Measurements from ENCODE around the gene RAPGEF4. TPM values are rescaled to one million over a fixed set of nuclear protein-coding genes. Genes with fewer than 3 reads are reported as not detected.

Gene RAPGEF4
- polyA plus RNA-seq (ENCODE audit: insufficient read length), result 2.5 TPM

DNA sequence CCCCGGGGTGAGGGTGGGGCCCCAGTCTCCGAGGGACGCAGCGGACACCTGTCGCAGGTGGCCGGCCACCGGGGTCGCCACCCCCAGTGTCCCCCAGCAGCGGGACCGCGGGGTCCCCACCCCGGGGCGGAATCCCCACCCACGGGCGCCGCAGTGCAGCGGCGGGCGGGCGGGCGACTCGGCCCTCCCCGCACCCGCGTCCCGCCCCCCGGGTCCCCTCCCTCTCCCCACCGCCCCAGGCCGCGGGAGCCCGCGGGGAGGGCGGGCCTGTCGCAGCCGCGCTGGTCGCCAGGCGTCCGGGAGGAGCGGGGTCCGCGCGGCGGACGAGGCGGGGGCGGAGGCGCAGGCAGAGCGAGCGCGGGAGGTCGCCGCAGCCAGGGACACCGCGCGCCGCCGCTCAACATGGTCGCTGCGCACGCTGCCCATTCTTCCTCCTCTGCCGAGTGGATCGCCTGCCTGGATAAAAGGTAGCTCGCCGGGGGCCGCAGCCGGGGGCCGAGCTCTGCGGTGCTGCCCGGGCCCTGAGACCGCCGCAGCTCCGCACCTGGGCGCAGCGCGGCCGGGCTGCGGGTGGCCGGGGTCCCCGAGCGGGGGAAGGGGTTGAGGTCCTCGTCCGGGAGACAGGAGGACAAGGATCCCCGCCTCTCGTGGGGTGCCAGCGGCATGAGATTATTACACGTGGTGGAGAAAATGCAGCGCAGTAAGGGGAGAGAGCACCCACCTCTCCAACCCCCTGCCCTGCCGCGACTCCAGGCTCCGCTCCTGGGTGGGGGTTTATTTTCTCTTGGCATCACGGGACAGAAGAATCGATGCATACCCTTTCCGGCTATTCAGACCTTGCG lies at the start of gene RAPGEF4:
RAPGEF4 (plus strand) TSS at position 264 of the 842 bp plus-strand sequence; CDS start at position 403, 139 bp downstream.
- peak; percentile 13 for DNase-seq

DNA sequence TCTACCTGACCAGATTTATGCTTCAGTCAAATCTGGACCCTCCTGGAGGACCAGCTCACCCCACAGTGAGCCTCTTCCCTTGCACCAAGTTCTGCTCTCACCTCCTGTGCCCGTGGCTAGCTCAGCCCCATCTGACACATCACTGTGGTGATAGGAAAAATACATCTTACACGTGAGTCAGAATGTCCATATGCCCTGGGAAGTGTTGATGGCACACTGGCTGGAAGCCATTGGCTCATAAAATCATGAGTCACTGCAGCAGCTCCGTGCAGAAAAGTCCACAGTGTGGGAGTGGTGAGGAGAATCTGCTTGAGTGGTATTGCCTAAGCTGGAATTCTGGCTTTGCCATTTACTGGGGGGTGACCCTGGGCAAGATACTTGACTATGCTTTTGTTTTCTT lies 42.6 kb upstream of the RAPGEF4 start:
- peak; percentile 26 for DNase-seq

DNA sequence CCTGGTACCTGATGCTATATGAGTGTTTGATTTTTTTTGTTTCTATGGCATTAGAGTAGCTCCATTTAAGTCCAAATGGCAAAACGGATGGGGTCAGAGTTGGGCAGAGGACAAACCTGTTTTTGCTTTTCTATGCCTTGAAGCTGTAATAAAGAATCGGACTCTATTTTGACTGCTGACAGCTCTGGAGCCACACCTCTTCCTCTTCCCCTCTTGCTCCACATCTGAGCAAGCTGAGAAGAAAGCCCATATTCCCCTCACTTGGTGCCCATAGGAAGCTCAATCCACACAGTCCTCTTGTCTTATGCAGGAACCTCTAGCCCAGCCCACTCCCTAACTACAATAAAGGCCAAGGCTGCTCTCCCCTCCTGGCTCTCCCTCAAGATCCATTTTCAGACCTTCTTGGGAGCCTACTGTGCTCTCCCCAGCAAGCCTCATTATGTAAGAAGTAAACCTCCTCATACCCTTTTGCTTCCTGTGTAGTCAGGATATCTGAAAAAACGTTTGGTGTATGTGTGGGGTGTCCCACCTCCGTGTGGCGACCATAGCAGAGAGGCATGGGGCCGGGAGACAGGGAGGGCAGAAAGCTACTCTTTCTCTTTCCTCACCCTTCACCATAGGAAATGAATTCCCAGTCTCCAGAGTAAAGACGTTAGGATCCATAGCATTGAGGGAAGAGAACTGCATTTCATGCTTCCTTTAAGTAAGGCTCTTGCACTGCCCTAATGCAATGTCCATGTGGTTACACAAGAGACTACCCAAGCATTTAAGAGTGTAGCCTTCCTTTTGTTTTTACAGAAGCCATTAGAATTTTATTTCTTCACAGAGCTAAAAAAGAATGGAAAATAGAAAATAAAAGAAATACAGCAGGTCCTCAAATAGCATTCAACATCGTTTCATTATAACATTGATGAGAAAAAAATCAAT lies 41.9 kb upstream of the RAPGEF4 start:
- no peak for DNase-seq

DNA sequence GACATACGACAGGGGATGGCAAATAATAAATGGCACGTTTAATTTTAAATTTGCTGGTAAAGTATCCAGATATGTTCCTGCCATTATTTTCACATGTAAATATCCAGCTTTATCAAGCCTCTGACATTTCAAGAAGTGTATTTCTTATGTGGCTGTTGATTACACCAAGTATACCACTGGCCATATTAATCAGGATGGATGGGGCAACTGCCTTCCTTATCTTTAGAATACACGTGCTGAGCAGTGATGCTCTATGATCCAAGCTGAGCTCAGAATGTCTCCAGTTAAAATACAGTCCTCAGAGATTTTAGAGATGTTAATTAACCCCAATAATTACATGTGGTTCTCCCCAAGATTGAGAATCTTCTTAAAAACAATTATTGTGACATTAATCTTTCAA lies 38.3 kb upstream of the RAPGEF4 start:
- DNase-seq, result no peak

DNA sequence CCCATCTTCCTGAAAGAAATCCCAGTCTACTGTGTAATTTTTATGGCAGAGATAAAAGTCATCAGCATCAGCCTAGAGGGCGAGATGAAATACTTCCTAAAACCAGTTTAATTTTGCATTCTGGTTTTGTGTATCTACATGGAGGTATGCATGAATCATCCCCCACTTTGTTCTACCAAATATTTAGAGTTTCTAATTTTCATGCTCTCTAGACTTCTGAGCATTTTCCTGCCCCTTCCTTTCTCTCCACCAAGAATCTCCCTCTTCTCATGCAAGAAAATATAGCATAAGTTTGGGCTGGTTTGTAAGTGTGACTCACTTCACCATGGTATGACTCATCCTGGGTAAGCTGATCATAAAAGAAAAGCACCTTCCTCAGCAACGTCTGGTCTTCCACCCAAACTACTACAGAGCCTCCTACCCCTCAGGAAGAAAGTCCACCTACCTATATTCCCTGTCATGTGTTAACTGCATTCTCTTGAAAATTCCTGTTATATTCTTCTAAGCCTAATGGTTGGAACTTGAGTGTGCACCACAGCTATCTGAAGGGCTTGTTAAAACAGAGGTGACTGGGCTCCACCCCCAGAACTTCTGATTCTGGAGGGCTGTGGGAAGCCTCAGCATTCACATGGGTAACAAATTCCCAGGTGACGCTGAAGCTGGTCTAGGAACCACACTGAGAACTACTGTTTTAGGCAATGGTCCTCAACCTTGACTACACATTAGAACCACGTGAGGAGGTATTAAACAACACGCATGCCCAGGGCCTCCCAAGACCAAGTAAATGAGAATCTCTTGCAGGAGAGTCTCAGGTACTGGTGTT lies 37.4 kb upstream of the RAPGEF4 start:
- DNase-seq, result no peak

DNA sequence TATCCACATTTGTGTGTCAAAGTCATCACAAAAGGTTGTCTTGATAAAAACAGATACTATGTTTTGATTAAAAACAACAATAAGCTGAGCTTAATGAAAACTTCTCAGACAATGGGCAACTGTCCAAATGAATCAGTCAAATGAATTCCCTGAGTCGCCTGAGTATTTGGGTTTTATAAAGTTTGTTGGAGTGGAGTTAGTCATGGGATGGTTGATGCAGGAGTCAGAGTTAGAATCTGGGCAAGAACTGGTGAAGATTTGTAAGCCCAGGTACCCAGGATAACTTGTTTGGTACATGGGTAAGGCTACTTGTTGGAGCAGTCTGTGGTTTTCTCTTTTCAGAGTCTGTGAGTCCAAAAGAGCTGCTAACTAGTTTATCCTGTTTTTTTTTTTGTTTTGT lies 34.4 kb upstream of the RAPGEF4 start:
- no peak for DNase-seq

DNA sequence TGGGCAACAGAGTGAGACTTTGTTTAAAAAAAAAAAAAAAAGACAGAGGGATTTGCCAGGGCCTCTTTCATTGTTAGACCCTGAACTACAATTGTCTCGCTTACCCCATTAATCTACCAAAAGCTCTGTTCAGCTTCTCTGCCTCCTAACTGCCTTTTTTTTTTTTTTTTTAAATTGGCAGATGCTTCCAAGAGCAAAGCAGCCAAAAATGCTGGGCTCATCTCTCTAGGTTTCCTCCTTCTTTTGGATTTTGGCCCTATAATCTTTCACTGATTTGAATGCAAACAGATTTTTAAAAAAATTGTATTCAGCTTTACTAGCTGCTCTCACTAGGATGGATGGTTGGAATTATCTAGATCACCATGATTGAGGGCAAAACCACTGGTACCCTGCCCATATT lies 33.2 kb upstream of the RAPGEF4 start:
- peak; percentile 42 for DNase-seq

DNA sequence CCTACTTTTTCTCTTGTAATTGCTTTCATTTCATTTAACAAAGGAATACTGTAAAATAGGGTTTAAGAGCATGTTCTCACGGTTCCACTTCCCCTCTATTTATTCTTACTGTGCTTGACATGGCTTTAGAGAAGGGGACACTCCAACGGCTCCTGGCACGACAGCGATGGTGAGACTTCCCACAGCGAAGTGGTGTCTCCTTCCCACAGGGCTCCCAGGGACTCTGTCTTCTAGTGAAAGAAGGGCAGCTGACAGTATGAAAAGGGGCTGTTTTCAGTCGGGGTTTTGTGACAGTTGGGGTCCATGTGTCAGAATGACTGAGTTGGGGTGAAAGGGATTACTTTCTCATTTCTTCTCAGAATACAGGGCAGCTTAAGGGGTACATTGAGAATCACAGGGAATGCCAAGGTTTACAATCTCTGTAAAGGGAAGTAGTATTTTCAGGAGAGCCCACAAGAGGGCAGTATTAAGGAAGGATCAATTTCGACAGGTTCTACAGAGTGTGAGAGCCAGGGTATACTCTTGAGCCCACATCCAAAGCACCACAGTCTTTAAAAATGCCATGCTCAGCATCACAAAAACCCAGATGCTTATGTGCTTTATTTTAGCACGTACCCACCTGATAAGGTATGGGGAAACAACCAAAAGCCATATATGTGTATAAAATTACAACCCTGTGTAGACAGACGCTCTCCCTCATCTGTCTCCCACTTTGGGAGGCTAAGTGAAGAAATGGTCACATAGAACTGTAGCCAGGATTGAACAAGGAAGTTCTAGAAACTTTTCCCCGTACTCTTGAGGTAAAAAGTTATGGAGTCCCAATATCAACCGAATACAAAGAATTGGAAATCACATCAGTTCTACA lies 31.3 kb upstream of the RAPGEF4 start:
- DNase-seq, result no peak

DNA sequence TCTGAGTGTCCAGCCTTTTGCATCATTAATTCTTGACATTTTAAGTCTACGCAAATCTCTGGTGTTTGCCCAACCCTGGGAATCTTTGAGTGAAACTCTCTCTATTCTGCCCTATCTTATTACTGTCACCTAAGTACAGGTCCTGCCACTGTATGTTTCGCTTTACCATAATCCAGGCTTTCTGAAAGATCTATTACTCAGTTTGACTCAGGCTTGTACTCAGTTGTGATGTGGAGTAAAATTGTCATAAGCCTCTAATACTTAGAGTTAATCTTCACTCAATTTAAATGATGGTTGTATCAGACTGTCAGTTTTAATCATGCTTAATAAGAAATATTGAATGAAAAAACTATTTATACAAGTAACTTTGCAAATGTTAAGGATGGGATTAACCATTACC lies 30.3 kb upstream of the RAPGEF4 start:
- no peak for DNase-seq

DNA sequence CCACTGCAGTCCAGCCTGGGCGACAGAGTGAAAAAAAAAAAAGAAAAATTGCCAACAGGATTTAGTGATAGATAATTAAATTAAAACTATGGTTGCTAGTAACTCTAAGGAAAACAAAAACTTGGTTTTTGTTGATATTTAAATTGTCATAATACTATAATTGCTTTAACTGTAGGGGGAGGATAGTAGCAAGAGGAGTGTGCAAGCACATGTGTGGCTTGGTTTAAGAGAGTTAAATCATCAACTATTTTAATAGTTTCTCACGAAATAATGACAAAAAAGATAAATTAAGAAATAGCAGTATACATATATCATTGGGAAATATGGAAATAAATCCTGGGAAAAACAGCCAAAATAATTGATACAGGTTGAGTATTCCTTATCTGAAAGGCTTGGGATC lies 27.4 kb upstream of the RAPGEF4 start:
- no peak for DNase-seq

DNA sequence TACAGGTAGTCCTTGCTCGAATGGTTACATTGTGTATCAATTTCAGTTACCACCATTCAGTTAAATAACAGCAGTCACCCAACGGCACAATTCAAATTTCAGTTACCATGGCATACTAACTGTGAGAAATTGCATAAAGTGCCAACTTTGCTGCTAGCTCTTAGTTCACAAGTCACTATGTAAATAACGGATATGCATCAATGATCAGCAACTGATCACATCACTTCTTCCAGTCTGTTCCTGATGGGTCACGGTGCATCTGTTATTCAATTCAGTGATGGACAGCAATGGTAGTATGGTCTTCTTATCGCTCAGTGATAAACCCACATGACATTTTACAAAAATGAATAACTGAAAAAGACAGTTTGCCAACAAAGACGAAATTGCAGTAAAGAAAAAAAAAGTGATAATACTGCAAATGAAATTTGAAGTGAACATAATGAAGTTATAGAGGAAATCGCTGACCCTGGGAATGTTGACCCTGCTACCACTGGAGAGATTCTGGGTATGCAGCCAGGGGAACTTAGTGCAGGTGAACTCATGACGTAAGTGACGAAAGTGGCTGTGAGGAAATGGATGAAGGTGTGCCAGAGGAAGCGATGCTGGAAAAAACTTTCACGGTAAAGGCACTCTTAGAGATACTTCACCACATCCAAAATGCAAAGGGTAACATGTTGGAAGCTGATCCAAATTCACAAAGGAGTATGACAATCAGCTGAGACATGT lies 25.9 kb upstream of the RAPGEF4 start:
- DNase-seq, result no peak

DNA sequence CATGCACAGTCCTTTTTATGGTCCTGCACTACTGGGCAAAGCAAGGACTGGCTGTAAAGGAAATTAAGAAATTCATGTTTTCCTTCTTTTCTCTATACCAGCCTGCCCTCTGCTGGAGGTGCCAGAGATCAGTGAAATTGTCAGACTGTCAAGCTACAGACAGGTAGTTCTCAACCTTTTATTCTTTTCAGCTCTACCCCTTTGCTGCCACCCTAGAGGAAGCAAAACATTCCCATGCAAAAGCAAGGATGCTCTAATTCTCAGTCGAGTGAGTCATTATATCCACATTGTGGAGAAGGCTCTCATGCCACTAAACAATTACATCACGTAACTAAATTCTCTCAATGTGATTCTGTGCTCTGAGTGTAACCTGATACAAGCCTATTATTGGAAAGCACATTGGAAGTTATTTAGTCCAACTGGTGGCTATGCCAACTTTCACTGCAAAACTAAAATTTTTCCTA lies 25.0 kb upstream of the RAPGEF4 start:
- peak; percentile 35 for DNase-seq

DNA sequence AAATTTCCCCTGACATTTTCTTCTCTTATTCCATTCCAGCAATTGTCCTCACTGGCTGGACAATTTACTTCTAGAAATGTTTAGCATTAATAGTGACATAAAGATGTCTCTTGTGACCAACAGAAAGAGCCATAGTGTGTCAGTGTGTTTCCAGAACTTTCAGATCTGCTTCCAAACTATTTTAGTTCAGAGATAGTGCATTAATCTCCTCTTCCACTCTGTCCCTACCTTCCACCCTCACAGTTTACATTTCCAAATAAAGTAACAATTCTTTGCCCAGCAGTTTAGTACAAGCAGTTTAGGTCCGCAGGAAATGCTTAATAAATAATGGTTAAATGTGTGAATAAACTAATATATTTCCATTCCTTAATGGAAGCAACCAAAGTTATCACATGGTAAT lies 24.5 kb upstream of the RAPGEF4 start:
- DNase-seq, result no peak

DNA sequence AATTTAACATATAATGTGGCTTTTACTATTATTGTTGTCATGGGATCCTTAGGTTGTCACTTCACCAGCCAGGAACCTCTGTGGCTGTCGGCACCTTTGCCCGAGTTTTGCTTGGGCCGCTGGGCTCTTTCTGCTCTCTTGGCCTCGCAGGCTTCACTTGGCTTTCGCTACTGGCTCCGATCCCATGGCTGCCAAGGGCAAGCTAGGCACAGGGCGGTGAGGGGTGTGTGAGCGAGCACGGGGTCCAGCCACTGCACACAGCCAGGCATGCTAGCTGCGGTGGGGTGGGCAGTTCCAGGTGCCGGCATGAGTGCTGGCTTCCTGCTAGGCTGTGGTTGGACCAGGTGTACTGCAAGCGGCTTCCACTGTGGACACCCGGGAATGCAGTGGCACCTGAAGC lies 23.4 kb upstream of the RAPGEF4 start:
- DNase-seq, result no peak

DNA sequence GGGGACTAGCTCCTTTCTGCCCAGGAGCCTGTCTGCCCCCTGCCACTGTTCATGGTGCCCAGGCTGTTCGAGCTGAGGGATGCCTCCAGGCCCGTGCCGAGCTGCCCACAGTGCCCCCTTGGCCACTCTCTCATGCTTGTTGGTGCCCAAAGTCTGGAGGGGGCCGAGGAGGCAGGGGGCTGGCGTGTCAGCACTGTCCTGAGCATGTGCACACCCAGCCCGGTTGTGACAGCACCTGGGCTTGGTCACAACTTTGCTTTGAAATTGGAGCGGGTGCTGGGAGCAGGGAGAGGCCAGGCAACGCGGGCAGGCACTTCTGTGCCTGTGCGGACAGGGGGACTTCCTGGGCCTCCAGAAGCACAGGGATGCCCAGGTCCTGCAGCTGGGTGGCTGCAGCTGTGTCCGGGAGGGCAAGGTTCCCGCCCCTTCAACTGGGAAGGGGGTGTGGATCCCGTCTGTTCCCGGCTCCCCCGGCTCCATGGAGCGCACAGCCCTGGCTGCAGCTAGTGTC lies 22.2 kb upstream of the RAPGEF4 start:
- no peak for DNase-seq

DNA sequence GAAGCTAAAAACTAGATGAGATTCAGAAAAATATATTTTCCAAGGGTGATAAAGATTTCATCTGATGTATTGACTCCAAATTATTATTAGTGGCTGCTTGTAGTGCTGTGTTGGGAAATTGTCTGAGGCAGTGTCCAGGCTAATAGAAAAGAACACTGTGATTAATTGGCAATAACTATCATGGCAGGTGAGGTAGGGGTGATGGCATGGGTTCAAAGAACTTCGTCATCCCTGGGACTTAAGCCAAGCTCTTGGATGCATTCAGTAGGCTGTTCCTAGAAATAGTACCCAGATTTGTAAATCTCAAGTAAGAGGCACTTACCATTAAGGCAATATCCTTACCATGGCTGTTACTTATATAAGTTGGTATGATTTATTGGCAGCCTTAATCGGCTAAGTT lies 13.2 kb upstream of the RAPGEF4 start:
- DNase-seq, result no peak

DNA sequence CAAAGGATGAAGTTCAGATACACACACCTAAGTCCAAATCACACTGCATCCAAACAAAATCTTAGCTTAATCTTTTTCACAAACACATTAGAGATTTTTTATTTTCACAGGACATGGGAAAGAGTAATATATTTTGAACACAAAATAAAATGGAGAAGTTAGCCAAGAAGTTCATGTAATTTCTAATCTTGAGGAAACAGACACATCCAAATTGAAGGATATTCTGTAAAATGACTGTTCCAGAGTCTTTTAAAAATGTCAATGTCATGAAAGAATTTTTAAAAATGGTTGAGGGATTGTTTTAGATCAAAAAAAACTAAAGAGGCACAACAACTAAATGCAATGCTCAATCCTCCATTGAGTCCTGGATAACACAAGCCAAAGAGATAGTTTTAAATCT lies 12.4 kb upstream of the RAPGEF4 start:
- no peak for DNase-seq

DNA sequence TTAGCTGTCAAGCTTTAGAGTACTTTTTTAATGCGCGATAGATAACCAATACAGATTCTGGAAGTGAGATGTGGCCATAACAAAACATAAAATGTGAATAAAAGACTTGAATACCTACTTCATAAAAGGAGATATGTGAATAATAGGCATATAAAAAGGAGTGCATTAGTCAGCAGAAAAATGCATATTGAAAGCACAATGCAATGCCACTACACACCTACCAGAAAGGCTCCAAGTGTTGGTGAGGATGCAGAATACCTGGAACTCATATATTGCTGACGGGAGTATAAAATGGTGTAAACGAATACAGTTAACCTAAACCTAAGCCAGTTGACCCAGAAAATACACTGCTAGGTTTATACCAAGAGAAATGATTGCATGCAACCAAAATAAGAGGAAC lies 10.9 kb upstream of the RAPGEF4 start:
- DNase-seq, result no peak

DNA sequence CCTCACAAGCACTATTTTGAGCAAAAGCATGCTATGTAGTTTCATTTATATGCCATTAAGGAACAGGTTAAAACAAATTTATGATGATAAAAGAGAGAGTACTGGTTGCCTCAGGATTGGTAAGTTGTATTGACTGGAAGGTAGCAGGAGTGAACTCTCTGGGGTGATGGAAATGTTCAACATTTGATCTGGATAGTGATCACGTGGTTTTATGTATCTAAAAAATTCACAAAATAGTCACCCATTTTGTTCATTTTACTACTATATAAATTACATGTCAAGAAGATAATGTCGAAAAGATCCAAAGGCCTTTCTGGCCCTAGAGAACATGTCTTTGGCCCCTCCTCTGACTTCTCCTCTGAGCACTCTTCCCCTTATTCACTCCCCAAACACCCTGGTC lies 10.4 kb upstream of the RAPGEF4 start:
- no peak for DNase-seq

DNA sequence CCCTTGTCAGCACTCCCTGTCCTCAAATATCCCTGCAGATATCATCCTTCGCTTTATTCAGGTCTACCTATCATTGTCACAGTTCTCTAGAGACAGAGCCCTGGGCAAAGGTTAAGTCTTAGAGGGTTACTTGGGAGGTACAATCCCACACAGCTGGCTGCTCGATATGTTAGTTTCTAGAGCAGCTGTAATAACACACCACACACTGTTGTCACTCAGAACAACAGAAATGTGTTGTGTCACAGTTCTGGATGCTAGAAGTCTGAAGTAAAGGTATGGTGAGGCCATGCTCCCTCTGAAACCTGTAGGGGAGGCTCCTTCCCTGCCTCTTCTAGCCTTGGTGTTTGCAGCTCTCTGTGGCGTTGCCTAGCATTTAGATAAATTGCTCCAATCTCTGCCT lies 9.9 kb upstream of the RAPGEF4 start:
- DNase-seq, result no peak

Data from hindlimb muscle (tissue), 1 donor.